Esophagus (tissue), 2 donors: ENCODE measurements around the gene NEIL3. TPM values are rescaled to one million over a fixed set of nuclear protein-coding genes. Genes with fewer than 3 reads are reported as not detected.

Experiments
- H3K27ac ChIP-seq, 2 donors: one replicate each; pipeline ENCODE4 v1.5.1; 2013; ENCODE audit warnings: low read depth in 2 of 2, mild to moderate bottlenecking in 2 of 2, inconsistent platforms in 1 of 2, low read length in 1 of 2, moderate library complexity in 1 of 2
- H3K27me3 ChIP-seq, 2 donors: one replicate each; pipeline ENCODE4 v1.6.1; 2013; ENCODE audit warnings: low read length in 2 of 2, control low read depth in 1 of 2, mild to moderate bottlenecking in 1 of 2; ENCODE audit not compliant: insufficient read depth in 2 of 2, control insufficient read depth in 1 of 2
- H3K36me3 ChIP-seq, 2 donors: one replicate each; pipeline ENCODE4 v1.6.1; 2013; ENCODE audit warnings: low read length in 1 of 2; ENCODE audit not compliant: control insufficient read depth in 2 of 2, insufficient read depth in 2 of 2
- H3K4me1 ChIP-seq, 2 donors: one replicate each; pipeline ENCODE4 v1.6.1; 2013; ENCODE audit warnings: low read length in 1 of 2; ENCODE audit not compliant: control insufficient read depth in 2 of 2, insufficient read depth in 2 of 2
- H3K4me3 ChIP-seq, 2 donors: one replicate each; pipeline ENCODE4 v1.5.1; 2013; ENCODE audit warnings: low read length in 2 of 2, mild to moderate bottlenecking in 2 of 2, low read depth in 1 of 2, moderate library complexity in 1 of 2
- H3K9me3 ChIP-seq, 2 donors: one replicate each; pipeline ENCODE4 v1.6.1; 2013; ENCODE audit warnings: mild to moderate bottlenecking in 2 of 2, low read depth in 1 of 2, low read length in 1 of 2, moderate library complexity in 1 of 2; ENCODE audit not compliant: control insufficient read depth in 2 of 2, insufficient read depth in 1 of 2
- WGBS, 2 donors: extraction: QIAGEN DNeasy Blood & Tissue Kit; methylation state at CpG; one replicate each; pipeline ENCODE4 v1.1.7; 2013; 5-methylcytosine and 5-hydroxymethylcytosine counted together
- polyA plus RNA-seq, 2 donors: library from polyadenylated mRNA; stranded (reverse); fragments of 200-250 nt; gene quantifications; one replicate each; pipeline ENCODE4 v1.2.3, GENCODE V29; 2013
- donor health status: healthy with polysubstance abuse.
- donor health status: Bipolar disorder and iron deficiency.

NEIL3 gene
- polyA plus RNA-seq, result 1 to 10 TPM; 1.0 to 1.9 TPM

GRCh38 chr4:177309522-177310371 lies at the start of gene NEIL3:
Gene NEIL3 (plus strand): TSS chr4:177309874. CDS start chr4:177309954, 80 bp downstream.
- H3K36me3 ChIP-seq, result no peaks in the 10 kb centered on the region

GRCh38 chr4:177263818-177264217 lies 45.9 kb upstream of the NEIL3 start:
- H3K36me3 ChIP-seq, result no peaks in the 10 kb centered on the region
- H3K4me3 ChIP-seq, result no peak overlapping the region
- H3K4me1 ChIP-seq, result no peaks in the 10 kb centered on the region
- H3K9me3 ChIP-seq, result no peaks in the 10 kb centered on the region
- no peaks in the 10 kb centered on the region for H3K27me3 ChIP-seq
- no peak overlapping the region for H3K27ac ChIP-seq
- WGBS, 2 donors, result 88 to 90% methylated on average over 7 of the region's 7 CpGs

More at GRCh38 chr4:177309522-177310371, at the start of gene NEIL3:
- peak within 1 kb of the TSS; percentile 70 to 74 for H3K4me3 ChIP-seq
- no peaks in the 10 kb centered on the region for H3K9me3 ChIP-seq
- no peak within 1 kb of the TSS for H3K27ac ChIP-seq
- 0% methylated on average over 52 of the region's 52 CpGs for WGBS, 2 donors
- H3K27me3 ChIP-seq, result no peaks in the 10 kb centered on the region
- H3K4me1 ChIP-seq, result no peaks in the 10 kb centered on the region

GRCh38 chr4:177264788-177265422 lies 44.8 kb upstream of the NEIL3 start:
- 44 to 45% methylated on average over 2 of the region's 2 CpGs for WGBS, 2 donors
- Histone ChIP-seq H3K4me3 (no peak overlapping the region), H3K36me3 (no peaks in the 10 kb centered on the region), H3K4me1 (no peaks in the 10 kb centered on the region), H3K27me3 (no peaks in the 10 kb centered on the region), H3K27ac (no peak overlapping the region), H3K9me3 (no peaks in the 10 kb centered on the region)

- H3K27ac ChIP-seq, result no peak overlapping the region
- no peaks in the 10 kb centered on the region for H3K36me3 ChIP-seq
- no peaks in the 10 kb centered on the region for H3K27me3 ChIP-seq
- H3K9me3 ChIP-seq, result no peaks in the 10 kb centered on the region
- 66 to 78% methylated on average over 3 of the region's 3 CpGs for WGBS, 2 donors
- H3K4me3 ChIP-seq, result no peak overlapping the region
- no peaks in the 10 kb centered on the region for H3K4me1 ChIP-seq
Measured at GRCh38 chr4:177265729-177266128, 43.9 kb upstream of the NEIL3 start.

- no peaks in the 10 kb centered on the region for H3K36me3 ChIP-seq
- 83 to 94% methylated on average over 1 of the region's 1 CpG for WGBS, 2 donors
- no peak overlapping the region for H3K4me3 ChIP-seq
- no peaks in the 10 kb centered on the region for H3K27me3 ChIP-seq
- H3K27ac ChIP-seq, result no peak overlapping the region
- no peaks in the 10 kb centered on the region for H3K9me3 ChIP-seq
- no peaks in the 10 kb centered on the region for H3K4me1 ChIP-seq
Measured at GRCh38 chr4:177266506-177266905, 43.2 kb upstream of the NEIL3 start.

- Histone ChIP-seq H3K9me3 (no peaks in the 10 kb centered on the region), H3K27ac (no peak overlapping the region), H3K4me3 (no peak overlapping the region), H3K27me3 (no peaks in the 10 kb centered on the region), H3K4me1 (no peaks in the 10 kb centered on the region), H3K36me3 (no peaks in the 10 kb centered on the region)
- 75 to 87% methylated on average over 3 of the region's 3 CpGs for WGBS, 2 donors
Measured at GRCh38 chr4:177267911-177268310, 41.8 kb upstream of the NEIL3 start.

GRCh38 chr4:177271091-177271490 lies 38.6 kb upstream of the NEIL3 start:
- no peak overlapping the region for H3K27ac ChIP-seq
- peaks cover 0 to 2% of the 10 kb centered on the region in 2 donors for H3K9me3 ChIP-seq
- H3K4me3 ChIP-seq, result no peak overlapping the region
- WGBS, 2 donors, result 72 to 83% methylated on average over 1 of the region's 1 CpG
- no peaks in the 10 kb centered on the region for H3K27me3 ChIP-seq
- H3K36me3 ChIP-seq, result no peaks in the 10 kb centered on the region
- H3K4me1 ChIP-seq, result no peaks in the 10 kb centered on the region

- WGBS, 2 donors, result 78 to 82% methylated on average over 10 of the region's 10 CpGs
- Histone ChIP-seq H3K27ac (no peak overlapping the region), H3K27me3 (no peaks in the 10 kb centered on the region), H3K36me3 (no peaks in the 10 kb centered on the region), H3K4me1 (no peaks in the 10 kb centered on the region), H3K4me3 (no peak overlapping the region), H3K9me3 (peaks cover 0 to 2% of the 10 kb centered on the region in 2 donors)
Measured at GRCh38 chr4:177271915-177272766, 37.5 kb upstream of the NEIL3 start.

- H3K4me3 ChIP-seq, result no peak overlapping the region
- no peaks in the 10 kb centered on the region for H3K36me3 ChIP-seq
- no peaks in the 10 kb centered on the region for H3K4me1 ChIP-seq
- WGBS, 2 donors, result 69 to 70% methylated on average over 4 of the region's 4 CpGs
- no peaks in the 10 kb centered on the region for H3K27me3 ChIP-seq
- H3K9me3 ChIP-seq, result peaks cover 0 to 2% of the 10 kb centered on the region in 2 donors
- no peak overlapping the region for H3K27ac ChIP-seq
Measured at GRCh38 chr4:177275999-177276398, 33.7 kb upstream of the NEIL3 start.
